H9 (cell line): Measurements from ENCODE around the gene LMF1. TPM values are rescaled to one million over a fixed set of nuclear protein-coding genes. Genes with fewer than 3 reads are reported as not detected.

ENCODE experiments used
- DNase-seq: peaks from one replicate; pipeline ENCODE4 v3.0.0-alpha.2; 2017
- H2AFZ ChIP-seq: one replicate; pipeline ENCODE4 v1.6.1; 2013; ENCODE audit warnings: mild to moderate bottlenecking, low read length, control low read depth, moderate library complexity
- H2AK5ac ChIP-seq: 2 replicates; pipeline ENCODE4 v1.6.1; 2013; ENCODE audit warnings: low read length, control low read depth, mixed read lengths; ENCODE audit not compliant: insufficient read length
- H2BK120ac ChIP-seq: one replicate; pipeline ENCODE4 v1.6.1; 2013; ENCODE audit warnings: low read depth, mild to moderate bottlenecking, low read length, control low read depth, inconsistent platforms; ENCODE audit not compliant: poor library complexity, severe bottlenecking
- H2BK12ac ChIP-seq: 2 replicates; pipeline ENCODE4 v1.6.1; 2013; ENCODE audit warnings: low read length, control low read depth, mixed read lengths, low read depth; ENCODE audit not compliant: insufficient read length
- H2BK15ac ChIP-seq: 2 replicates; pipeline ENCODE4 v1.6.1; 2013; ENCODE audit warnings: low read depth, low read length, control low read depth
- H2BK20ac ChIP-seq: one replicate; pipeline ENCODE4 v1.6.1; 2013; ENCODE audit warnings: low read depth, mild to moderate bottlenecking, low read length, control low read depth, inconsistent platforms; ENCODE audit not compliant: poor library complexity, severe bottlenecking
- H2BK5ac ChIP-seq: 2 replicates; pipeline ENCODE4 v1.6.1; 2013; ENCODE audit warnings: low read length, control low read depth, mixed read lengths; ENCODE audit not compliant: insufficient read length
- H3K14ac ChIP-seq: 2 replicates; pipeline ENCODE4 v1.6.1; 2013; ENCODE audit warnings: low read length, control low read depth; ENCODE audit not compliant: insufficient read depth
- H3K18ac ChIP-seq: 2 replicates; pipeline ENCODE4 v1.6.1; 2013; ENCODE audit warnings: low read depth, mild to moderate bottlenecking, mixed read lengths, low read length, control low read depth; ENCODE audit not compliant: insufficient read length
- H3K23ac ChIP-seq: 2 replicates; pipeline ENCODE4 v1.6.1; 2013; ENCODE audit warnings: low read length, control low read depth, mixed read lengths, low read depth; ENCODE audit not compliant: insufficient read length
- H3K23me2 ChIP-seq: 2 replicates; pipeline ENCODE4 v1.6.1; 2013; ENCODE audit warnings: low read depth, mild to moderate bottlenecking, mixed read lengths, low read length, control low read depth; ENCODE audit not compliant: insufficient read length, poor library complexity, severe bottlenecking
- H3K27ac ChIP-seq: 2 replicates; pipeline ENCODE4 v1.5.1; 2013; ENCODE audit warnings: low read length, control low read depth, mixed read lengths, low read depth; ENCODE audit not compliant: insufficient read length
- H3K27me3 ChIP-seq: 2 replicates; pipeline ENCODE4 v1.6.1; 2013; ENCODE audit warnings: low read length, control low read depth, inconsistent platforms; ENCODE audit not compliant: insufficient read depth
- H3K4ac ChIP-seq: 2 replicates; pipeline ENCODE4 v1.6.1; 2013; ENCODE audit warnings: low read depth, mild to moderate bottlenecking, control low read depth, inconsistent platforms, low read length, moderate library complexity
- H3K4me1 ChIP-seq: 2 replicates; pipeline ENCODE4 v1.6.1; 2013; ENCODE audit warnings: low read length, control low read depth, inconsistent platforms; ENCODE audit not compliant: insufficient read depth
- H3K4me2 ChIP-seq: 2 replicates; pipeline ENCODE4 v1.6.1; 2013; ENCODE audit warnings: low read length, control low read depth, mixed read lengths; ENCODE audit not compliant: insufficient read length, insufficient read depth
- H3K56ac ChIP-seq: 2 replicates; pipeline ENCODE4 v1.6.1; 2013; ENCODE audit warnings: low read depth, mild to moderate bottlenecking, mixed read lengths, low read length, control low read depth; ENCODE audit not compliant: insufficient read length
- H3K79me1 ChIP-seq: 2 replicates; pipeline ENCODE4 v1.6.1; 2013; ENCODE audit warnings: low read depth, mild to moderate bottlenecking, moderate library complexity, low read length, control low read depth, inconsistent platforms; ENCODE audit not compliant: insufficient read depth, poor library complexity, severe bottlenecking
- H3K79me2 ChIP-seq: 2 replicates; pipeline ENCODE4 v1.6.1; 2013; ENCODE audit warnings: low read length, control low read depth, inconsistent platforms; ENCODE audit not compliant: insufficient read depth
- H3K9ac ChIP-seq: 2 replicates; pipeline ENCODE4 v1.6.1; 2013; ENCODE audit warnings: low read length, control low read depth, mixed read lengths; ENCODE audit not compliant: insufficient read length; ENCODE audit errors: extremely low read depth
- H3K9me3 ChIP-seq: one replicate; pipeline ENCODE4 v1.6.1; 2013; ENCODE audit warnings: low read depth, low read length, inconsistent platforms; ENCODE audit not compliant: control insufficient read depth
- H3T11ph ChIP-seq: one replicate; pipeline ENCODE4 v1.6.1; 2013; ENCODE audit warnings: mild to moderate bottlenecking, low read length, control low read depth, inconsistent platforms
- H4K20me1 ChIP-seq: one replicate; pipeline ENCODE4 v1.6.1; 2013; ENCODE audit not compliant: control insufficient read depth, insufficient read length, insufficient read depth
- H4K5ac ChIP-seq: 2 replicates; pipeline ENCODE4 v1.6.1; 2013; ENCODE audit warnings: low read depth, mild to moderate bottlenecking, mixed read lengths, low read length, control low read depth; ENCODE audit not compliant: insufficient read length
- H4K8ac ChIP-seq: replicated peaks from 2 replicates; pipeline ENCODE4 v1.6.1; 2013; ENCODE audit warnings: low read length, control low read depth, mixed read lengths, low read depth; ENCODE audit not compliant: insufficient read length
- H4K91ac ChIP-seq: 2 replicates; pipeline ENCODE4 v1.6.1; 2013; ENCODE audit warnings: low read depth, mild to moderate bottlenecking, moderate library complexity, mixed read lengths, low read length, control low read depth; ENCODE audit not compliant: insufficient read length
- H3K27ac Mint-ChIP-seq, 3 experiments: 2 replicates in 2 of 3; 3 replicates in 1 of 3; pipeline ENCODE4 v1.8.0; 2020 to 2021; ENCODE audit warnings: mixed read lengths in 3 of 3, mild to moderate bottlenecking in 1 of 3, moderate library complexity in 1 of 3
- H3K27me3 Mint-ChIP-seq: 2 replicates; pipeline ENCODE4 v1.8.0; 2021; ENCODE audit warnings: low read depth, mild to moderate bottlenecking, moderate library complexity, mixed read lengths
- H3K36me3 Mint-ChIP-seq, 3 experiments: 2 replicates in 2 of 3; 3 replicates in 1 of 3; pipeline ENCODE4 v1.8.0; 2020 to 2021; ENCODE audit warnings: low read depth in 3 of 3, mixed read lengths in 3 of 3; ENCODE audit not compliant: insufficient read depth in 1 of 3
- H3K4me1 Mint-ChIP-seq, 2 experiments: 2 replicates each; pipeline ENCODE4 v1.8.0; 2020; ENCODE audit warnings: mixed read lengths in 2 of 2
- H3K4me3 Mint-ChIP-seq, 2 experiments: 2 replicates in 1 of 2; 3 replicates in 1 of 2; pipeline ENCODE4 v1.8.0; 2020 to 2021; ENCODE audit warnings: mild to moderate bottlenecking in 2 of 2, mixed read lengths in 2 of 2, moderate library complexity in 1 of 2
- H3K9me3 Mint-ChIP-seq, 2 experiments: 2 replicates in 1 of 2; 3 replicates in 1 of 2; pipeline ENCODE4 v1.8.0; 2020; ENCODE audit warnings: mild to moderate bottlenecking in 2 of 2, mixed read lengths in 2 of 2, moderate library complexity in 1 of 2
- WGBS: extraction: QIAGEN DNeasy Blood & Tissue Kit; methylation state at CpG from one replicate; pipeline ENCODE4 v1.1.7; 2013; ENCODE audit warnings: missing lambda C conversion rate, low lambda C conversion rate, mixed read lengths; ENCODE audit not compliant: insufficient read length; ENCODE audit errors: extremely low coverage; 5-methylcytosine and 5-hydroxymethylcytosine counted together
- total RNA-seq: library from RNA; stranded (reverse); gene quantifications from 2 replicates; pipeline ENCODE4 v1.2.1, GENCODE V29; 2021
- TF ChIP-seq, protein P1 (sequence below): fragments of 200-600 bp; sonication (generic); conservative IDR thresholded peaks from 3 replicates; pipeline ENCODE4 v1.8.0; 2021; ENCODE audit warnings: antibody characterized with exemption, mild to moderate bottlenecking

The LMF1 gene
- total RNA-seq, 1 experiment from 2014 or later, result 7.1 TPM

DNA sequence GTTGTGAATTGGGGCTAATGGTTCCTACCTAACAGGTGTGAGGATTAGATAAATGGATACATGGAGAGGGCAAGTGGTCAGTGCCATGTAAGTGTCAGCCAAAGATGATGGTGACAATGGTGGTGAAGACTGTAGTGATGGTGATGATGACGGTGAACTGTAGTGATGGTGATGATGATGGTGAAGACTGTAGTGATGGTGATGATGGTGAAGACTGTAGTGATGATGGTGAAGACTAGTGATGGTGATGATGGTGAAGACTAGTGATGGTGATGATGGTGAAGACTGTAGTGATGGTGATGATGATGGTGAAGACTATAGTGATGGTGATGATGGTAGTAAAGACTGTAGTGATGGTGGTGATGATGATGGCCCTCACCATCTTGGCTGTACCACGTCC, 152.2 kb downstream of the LMF1 start:
- TF ChIP-seq, protein P1, sequence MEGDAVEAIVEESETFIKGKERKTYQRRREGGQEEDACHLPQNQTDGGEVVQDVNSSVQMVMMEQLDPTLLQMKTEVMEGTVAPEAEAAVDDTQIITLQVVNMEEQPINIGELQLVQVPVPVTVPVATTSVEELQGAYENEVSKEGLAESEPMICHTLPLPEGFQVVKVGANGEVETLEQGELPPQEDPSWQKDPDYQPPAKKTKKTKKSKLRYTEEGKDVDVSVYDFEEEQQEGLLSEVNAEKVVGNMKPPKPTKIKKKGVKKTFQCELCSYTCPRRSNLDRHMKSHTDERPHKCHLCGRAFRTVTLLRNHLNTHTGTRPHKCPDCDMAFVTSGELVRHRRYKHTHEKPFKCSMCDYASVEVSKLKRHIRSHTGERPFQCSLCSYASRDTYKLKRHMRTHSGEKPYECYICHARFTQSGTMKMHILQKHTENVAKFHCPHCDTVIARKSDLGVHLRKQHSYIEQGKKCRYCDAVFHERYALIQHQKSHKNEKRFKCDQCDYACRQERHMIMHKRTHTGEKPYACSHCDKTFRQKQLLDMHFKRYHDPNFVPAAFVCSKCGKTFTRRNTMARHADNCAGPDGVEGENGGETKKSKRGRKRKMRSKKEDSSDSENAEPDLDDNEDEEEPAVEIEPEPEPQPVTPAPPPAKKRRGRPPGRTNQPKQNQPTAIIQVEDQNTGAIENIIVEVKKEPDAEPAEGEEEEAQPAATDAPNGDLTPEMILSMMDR, result no peak
- Histone ChIP-seq H2BK12ac (no peak overlapping the region), H3K27me3 (no peaks in the 10 kb centered on the region; the same call in 1 of the 2 replicates), H3K23me2 (no peaks in the 10 kb centered on the region), H2BK15ac (no peak overlapping the region), H2AK5ac (no peak overlapping the region), H3K14ac (no peak overlapping the region), H3K9ac (no peak overlapping the region), H3K56ac (no peak overlapping the region), H4K5ac (no peak overlapping the region), H4K8ac (no peak overlapping the region), H2BK120ac (no peak overlapping the region), H2AFZ (no peak overlapping the region), H3K4me2 (no peak overlapping the region), H3K23ac (no peak overlapping the region), H3K79me2 (no peaks in the 10 kb centered on the region), H2BK5ac (no peak overlapping the region), H3T11ph (no peak overlapping the region), H3K4me1 (no peaks in the 10 kb centered on the region), H3K27ac (no peak overlapping the region), H4K91ac (no peak overlapping the region), H2BK20ac (no peak overlapping the region), H3K9me3 (no peaks in the 10 kb centered on the region), H3K4ac (no peak overlapping the region), H3K18ac (no peak overlapping the region), H4K20me1 (no peaks in the 10 kb centered on the region), H3K79me1 (no peaks in the 10 kb centered on the region)
- no peak overlapping the region for H3K4me3 Mint-ChIP-seq
- peaks cover 13% of the 10 kb centered on the region for H3K27me3 Mint-ChIP-seq
- no peak overlapping the region for H3K27ac Mint-ChIP-seq
- H3K4me1 Mint-ChIP-seq, result peaks cover 10 to 16% of the 10 kb centered on the region in 2 experiments
- H3K36me3 Mint-ChIP-seq, result no peaks in the 10 kb centered on the region
- no CpG with 5 or more reads among the region's 2 CpGs for WGBS
- DNase-seq, result no peak
- peaks cover 0 to 4% of the 10 kb centered on the region in 2 experiments; a peak in 1 of 5 replicates for H3K9me3 Mint-ChIP-seq
